ENCODE data around the gene ZRANB1. TPM values are rescaled to one million over a fixed set of nuclear protein-coding genes. Genes with fewer than 3 reads are reported as not detected.

Gene ZRANB1
- total RNA-seq, 4 donors from 2014 or later = 35.5 to 48.7 (median 44.3) TPM

DNA sequence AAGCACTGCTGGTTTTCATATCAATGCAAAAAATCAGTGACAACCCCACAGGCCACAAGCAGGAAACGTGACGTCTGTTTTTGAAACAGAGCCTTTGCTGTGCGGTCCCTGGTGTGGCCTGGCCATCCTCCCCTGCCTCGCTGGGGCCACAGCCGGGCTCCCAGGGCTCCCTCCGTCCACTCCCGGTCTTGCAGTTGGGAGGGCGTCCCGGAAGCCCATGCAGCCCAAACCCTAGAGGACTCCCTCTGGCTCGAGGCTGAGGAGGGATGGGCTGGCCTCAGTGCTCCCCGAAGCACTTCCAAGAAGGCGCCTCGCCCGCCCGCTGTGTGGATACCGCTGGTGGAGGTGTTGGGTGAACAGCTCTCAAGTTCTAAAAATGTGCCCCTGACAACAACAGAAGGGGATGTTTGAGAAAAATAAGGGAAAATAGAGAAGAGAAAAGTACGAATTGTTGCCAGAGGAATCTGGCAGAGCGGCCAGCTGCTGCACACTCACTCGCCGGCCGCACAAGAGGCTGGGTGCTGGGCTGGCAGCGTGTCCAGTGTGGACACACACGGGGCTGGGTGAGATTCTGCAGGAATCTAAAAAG is 73.5 kb downstream of the ZRANB1 start:
- H3K4me3 ChIP-seq = no peak overlapping the region
- H3K4me1 ChIP-seq = peaks cover 0 to 85% (median 40%) of the 10 kb centered on the region in 3 donors

DNA sequence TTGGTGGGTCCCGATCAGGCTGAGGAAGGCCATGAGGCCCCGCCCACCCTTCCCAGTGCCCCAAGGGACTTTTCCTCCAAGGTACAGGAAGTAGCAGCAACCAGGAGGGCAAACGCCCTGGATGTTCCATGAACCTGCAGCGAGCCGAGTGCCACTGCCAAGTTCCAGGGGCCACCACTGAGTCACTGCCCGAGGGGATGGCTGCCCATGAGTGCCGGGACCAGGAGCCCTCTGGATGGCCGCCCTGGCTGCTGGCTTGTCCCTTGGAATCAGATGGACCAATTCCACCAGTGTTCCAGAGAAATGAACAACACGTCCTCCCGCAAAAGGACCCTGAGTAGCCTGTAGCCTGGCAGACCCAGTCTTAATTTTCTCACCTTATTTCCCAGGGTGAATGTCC is 74.2 kb downstream of the ZRANB1 start:
- Histone ChIP-seq H3K27me3 (no peaks in the 10 kb centered on the region), H3K4me1 (peaks cover 0 to 89% (median 40%) of the 10 kb centered on the region in 3 donors), H3K9me3 (no peaks in the 10 kb centered on the region), H3K27ac (peak overlapping the region in 3 of 4 donors; percentile 55 to 78 (median 71)), H3K4me3 (peak overlapping the region in 1 of 2 donors; percentile 6), H3K36me3 (peaks cover 0 to 23% of the 10 kb centered on the region in 2 donors)
- peak; percentile 13 for ATAC-seq
- no peak for TF ChIP-seq EP300 (IDR thresholded peaks at IDR 0.05)
- no peak for TF ChIP-seq POLR2AphosphoS5 (IDR thresholded peaks at IDR 0.05)
- no peak for TF ChIP-seq POLR2A (IDR thresholded peaks at IDR 0.05)
- TF ChIP-seq, protein P1, sequence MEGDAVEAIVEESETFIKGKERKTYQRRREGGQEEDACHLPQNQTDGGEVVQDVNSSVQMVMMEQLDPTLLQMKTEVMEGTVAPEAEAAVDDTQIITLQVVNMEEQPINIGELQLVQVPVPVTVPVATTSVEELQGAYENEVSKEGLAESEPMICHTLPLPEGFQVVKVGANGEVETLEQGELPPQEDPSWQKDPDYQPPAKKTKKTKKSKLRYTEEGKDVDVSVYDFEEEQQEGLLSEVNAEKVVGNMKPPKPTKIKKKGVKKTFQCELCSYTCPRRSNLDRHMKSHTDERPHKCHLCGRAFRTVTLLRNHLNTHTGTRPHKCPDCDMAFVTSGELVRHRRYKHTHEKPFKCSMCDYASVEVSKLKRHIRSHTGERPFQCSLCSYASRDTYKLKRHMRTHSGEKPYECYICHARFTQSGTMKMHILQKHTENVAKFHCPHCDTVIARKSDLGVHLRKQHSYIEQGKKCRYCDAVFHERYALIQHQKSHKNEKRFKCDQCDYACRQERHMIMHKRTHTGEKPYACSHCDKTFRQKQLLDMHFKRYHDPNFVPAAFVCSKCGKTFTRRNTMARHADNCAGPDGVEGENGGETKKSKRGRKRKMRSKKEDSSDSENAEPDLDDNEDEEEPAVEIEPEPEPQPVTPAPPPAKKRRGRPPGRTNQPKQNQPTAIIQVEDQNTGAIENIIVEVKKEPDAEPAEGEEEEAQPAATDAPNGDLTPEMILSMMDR (IDR thresholded peaks at IDR 0.05) = no peak
- no CpG with 5 or more reads among the region's 10 CpGs for WGBS, 2 donors (ENCODE audit: low coverage in 1 of 2)

More for the DNA sequence above, 73.5 kb downstream of the ZRANB1 start:
- peaks cover 0 to 26% of the 10 kb centered on the region in 2 donors for H3K36me3 ChIP-seq
- peak; percentile 15 for ATAC-seq
- 48 to 78% methylated on average over 7 to 10 of the region's 23 CpGs for WGBS, 2 donors (ENCODE audit: low coverage in 1 of 2)
- no peaks in the 10 kb centered on the region for H3K27me3 ChIP-seq
- no peaks in the 10 kb centered on the region for H3K9me3 ChIP-seq
- peak overlapping the region in 3 of 4 donors; percentile 55 to 78 (median 71) for H3K27ac ChIP-seq
- TF ChIP-seq POLR2A (IDR thresholded peaks at IDR 0.05) = no peak
- no peak for TF ChIP-seq POLR2AphosphoS5 (IDR thresholded peaks at IDR 0.05)
- TF ChIP-seq, protein P1 (IDR thresholded peaks at IDR 0.05) = no peak
- no peak for TF ChIP-seq EP300 (IDR thresholded peaks at IDR 0.05)

DNA sequence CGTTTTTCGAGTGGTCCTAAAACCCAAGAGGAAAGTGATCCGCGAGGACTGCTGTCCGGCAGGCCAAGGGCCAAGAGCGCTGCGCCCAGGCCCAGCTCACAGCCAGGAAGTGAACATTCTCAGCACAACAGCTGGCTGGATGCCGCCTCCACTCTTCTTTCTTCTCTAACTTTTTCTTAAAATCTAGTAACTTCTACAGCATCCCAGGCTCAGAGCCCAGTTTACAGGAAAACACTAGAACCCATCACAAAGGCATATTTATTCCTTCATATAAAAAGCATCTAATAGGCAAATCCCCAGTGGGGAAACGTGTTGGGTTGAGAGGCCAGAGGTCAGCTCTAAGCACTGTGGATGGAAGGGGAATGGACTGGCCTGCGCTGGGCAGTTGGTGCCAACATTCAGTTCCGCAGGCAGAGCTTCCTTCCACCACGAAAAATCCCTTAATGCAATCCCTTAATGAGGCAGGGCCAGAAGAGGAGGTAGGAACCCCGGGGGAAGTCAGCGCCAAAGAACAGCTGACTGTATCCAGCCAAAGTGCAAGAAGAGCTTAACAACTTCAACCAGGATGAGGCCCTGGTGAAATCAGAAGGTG is 74.8 kb downstream of the ZRANB1 start:
- peak overlapping the region in 1 of 2 donors; percentile 6 for H3K4me3 ChIP-seq
- H3K36me3 ChIP-seq = peaks cover 0 to 18% of the 10 kb centered on the region in 2 donors
- WGBS, 2 donors (ENCODE audit: low coverage in 1 of 2) = 36 to 77% methylated on average over 5 to 9 of the region's 14 CpGs
- H3K4me1 ChIP-seq = peaks cover 0 to 89% (median 40%) of the 10 kb centered on the region in 3 donors
- H3K9me3 ChIP-seq = no peaks in the 10 kb centered on the region
- ATAC-seq = peak; percentile 53
- peak; percentile 7 for TF ChIP-seq POLR2AphosphoS5 (IDR thresholded peaks at IDR 0.05)
- TF ChIP-seq EP300 (IDR thresholded peaks at IDR 0.05) = no peak
- no peaks in the 10 kb centered on the region for H3K27me3 ChIP-seq
- H3K27ac ChIP-seq = peak overlapping the region in 3 of 4 donors; percentile 55 to 78 (median 71)

DNA sequence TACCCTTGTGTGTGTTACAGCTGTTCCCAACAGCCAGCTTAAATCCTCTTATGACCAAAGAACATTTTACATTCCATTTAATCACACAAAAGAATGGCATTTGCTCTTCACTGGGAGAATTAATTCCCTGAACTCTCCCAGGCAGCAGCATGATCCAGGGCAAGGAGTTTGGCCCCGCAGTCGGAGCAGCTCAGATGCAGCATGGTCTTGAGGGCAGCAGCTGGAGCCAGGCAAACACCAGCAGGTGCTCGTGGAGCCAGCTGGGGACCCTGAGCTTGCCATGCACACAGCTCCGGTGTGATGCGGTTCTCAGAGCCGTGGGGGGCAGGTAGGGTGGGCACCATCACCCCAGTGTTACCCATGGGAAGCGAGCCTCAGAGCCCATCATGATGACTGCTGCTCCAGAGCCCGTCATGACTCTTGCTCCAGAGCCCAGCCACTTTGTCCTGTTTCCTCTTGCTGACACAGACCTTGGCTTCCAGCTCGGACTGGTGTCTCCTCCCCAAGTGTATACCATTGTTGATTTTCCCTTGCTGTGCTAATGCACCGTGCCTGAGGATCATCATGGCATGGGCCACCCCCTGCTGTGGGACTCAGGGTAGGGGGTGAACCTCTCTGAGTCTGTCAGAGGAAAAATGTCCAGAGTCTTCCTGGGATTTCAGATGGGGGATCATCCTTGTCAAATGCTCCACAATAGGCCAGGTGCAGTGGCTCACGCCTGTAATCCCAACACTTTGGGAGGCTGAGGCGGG is 75.8 kb downstream of the ZRANB1 start:
- 86% methylated on average over 4 of the region's 12 CpGs; no CpG with 5 or more reads in 1 of the 2 donors for WGBS, 2 donors (ENCODE audit: low coverage in 1 of 2)
- TF ChIP-seq POLR2AphosphoS5 (IDR thresholded peaks at IDR 0.05) (no peak), EP300 (IDR thresholded peaks at IDR 0.05) (no peak), POLR2A (IDR thresholded peaks at IDR 0.05) (no peak)
- Histone ChIP-seq H3K36me3 (peaks cover 0 to 11% of the 10 kb centered on the region in 2 donors), H3K27ac (peak overlapping the region in 3 of 4 donors; percentile 55 to 78 (median 71)), H3K4me1 (peaks cover 0 to 89% (median 40%) of the 10 kb centered on the region in 3 donors), H3K9me3 (no peaks in the 10 kb centered on the region), H3K4me3 (no peak overlapping the region), H3K27me3 (no peaks in the 10 kb centered on the region)
- ATAC-seq = no peak

DNA sequence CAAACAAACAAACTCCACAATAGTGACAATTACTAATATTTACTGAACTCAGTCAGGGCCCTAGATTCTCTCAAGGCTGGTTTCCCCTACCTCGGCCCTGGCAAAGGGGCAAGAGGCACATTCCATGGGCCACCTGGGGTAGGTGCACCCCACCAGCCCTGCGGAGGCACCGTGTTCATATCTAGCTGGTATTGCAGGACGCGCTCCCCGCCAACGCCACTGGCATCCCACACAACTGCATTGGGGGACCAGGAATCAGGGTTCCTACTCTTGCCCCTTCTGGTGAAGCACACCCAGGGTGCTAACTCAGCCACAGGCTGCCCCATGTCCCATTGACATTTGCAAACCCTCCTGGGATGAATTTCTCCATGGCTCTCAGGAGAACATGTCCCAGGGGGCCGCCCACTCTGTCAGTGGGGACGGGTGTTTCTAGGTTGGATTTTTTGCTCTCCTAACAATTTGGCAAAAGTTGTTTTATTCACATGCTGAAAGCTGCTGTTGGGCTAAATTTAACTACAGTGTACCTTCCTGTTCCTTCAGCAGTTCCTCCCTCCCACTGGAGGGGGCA is 76.7 kb downstream of the ZRANB1 start:
- H3K4me1 ChIP-seq = peaks cover 0 to 93% (median 40%) of the 10 kb centered on the region in 3 donors
- ATAC-seq = no peak

More for the DNA sequence above, 76.7 kb downstream of the ZRANB1 start:
- Histone ChIP-seq H3K36me3 (peaks cover 0 to 10% of the 10 kb centered on the region in 2 donors), H3K4me3 (no peak overlapping the region), H3K27me3 (no peaks in the 10 kb centered on the region), H3K9me3 (no peaks in the 10 kb centered on the region), H3K27ac (peak overlapping the region in 1 of 4 donors; percentile 30)
- no peak for TF ChIP-seq POLR2AphosphoS5 (IDR thresholded peaks at IDR 0.05)
- TF ChIP-seq, protein P1 (IDR thresholded peaks at IDR 0.05) = no peak
- no peak for TF ChIP-seq EP300 (IDR thresholded peaks at IDR 0.05)
- TF ChIP-seq POLR2A (IDR thresholded peaks at IDR 0.05) = no peak
- 100% methylated on average over 2 of the region's 9 CpGs; no CpG with 5 or more reads in 1 of the 2 donors for WGBS, 2 donors (ENCODE audit: low coverage in 1 of 2)

Measured in gastroesophageal sphincter (tissue), 4 donors.